Stimulated activated memory B cell treated with anti-CD40 and anti-IgM and Interleukin-4, amounts not matched to agents 10 μg/mL and 1 μg/mL and 100 μg/mL, for 72 hours (primary cell): ENCODE data around the gene NXPH1.

Experiments used
- ATAC-seq: fragments of 150-1000 bp; cut with Tn5 transposase; 2 replicates; pipeline ENCODE4 v1.10.0; 2021
- H3K27ac Mint-ChIP-seq: one replicate; pipeline ENCODE4 v1.8.0; 2022; ENCODE audit warnings: mild to moderate bottlenecking, mixed read lengths
- H3K27me3 Mint-ChIP-seq: one replicate; pipeline ENCODE4 v1.8.0; 2022; ENCODE audit warnings: mixed read lengths
- H3K36me3 Mint-ChIP-seq: one replicate; pipeline ENCODE4 v1.8.0; 2022; ENCODE audit warnings: mixed read lengths
- H3K4me1 Mint-ChIP-seq: one replicate; pipeline ENCODE4 v1.8.0; 2022; ENCODE audit warnings: mixed read lengths
- H3K4me3 Mint-ChIP-seq: one replicate; pipeline ENCODE4 v1.8.0; 2022; ENCODE audit warnings: mild to moderate bottlenecking, moderate library complexity, mixed read lengths
- H3K9me3 Mint-ChIP-seq: one replicate; pipeline ENCODE4 v1.8.0; 2022; ENCODE audit warnings: mixed read lengths

The NXPH1 gene

GRCh38 chr7:8514781-8515519 is 81.5 kb downstream of the NXPH1 start:
- no peaks in the 10 kb centered on the region for H3K27me3 Mint-ChIP-seq
- no peaks in the 10 kb centered on the region for H3K4me1 Mint-ChIP-seq
- no peak overlapping the region for H3K27ac Mint-ChIP-seq
- no peak for ATAC-seq
- H3K4me3 Mint-ChIP-seq: no peak overlapping the region
- H3K36me3 Mint-ChIP-seq: no peaks in the 10 kb centered on the region
- H3K9me3 Mint-ChIP-seq: no peaks in the 10 kb centered on the region

DNA sequence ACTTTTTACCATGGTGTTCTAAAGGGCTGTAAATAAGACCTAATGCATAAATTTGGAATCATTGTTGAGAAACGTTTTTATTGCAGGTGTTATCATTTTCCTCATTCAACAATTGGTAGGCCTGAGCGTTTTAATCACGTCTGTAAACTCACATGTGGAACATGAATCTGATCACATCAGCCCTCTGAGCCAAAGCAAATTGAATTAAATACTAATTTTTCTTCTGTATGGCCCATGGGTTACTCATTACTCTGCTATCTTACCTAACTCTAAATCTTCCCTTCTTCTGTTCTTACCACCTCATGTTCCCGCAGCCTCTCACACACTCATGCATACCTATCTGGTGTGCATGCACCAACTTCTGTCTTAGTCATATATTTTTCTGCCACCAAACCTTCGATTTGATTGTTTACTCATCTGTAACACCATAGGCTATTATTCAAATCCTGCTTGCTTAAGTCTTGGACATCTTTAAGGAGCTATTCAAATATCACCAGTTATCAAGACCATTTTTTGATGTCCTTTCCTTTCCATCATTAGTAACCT is 82.3 kb downstream of the NXPH1 start:
- no peak for ATAC-seq
- no peak overlapping the region for H3K27ac Mint-ChIP-seq
- H3K4me3 Mint-ChIP-seq: no peak overlapping the region
- no peaks in the 10 kb centered on the region for H3K27me3 Mint-ChIP-seq
- H3K9me3 Mint-ChIP-seq: no peaks in the 10 kb centered on the region
- no peaks in the 10 kb centered on the region for H3K4me1 Mint-ChIP-seq
- H3K36me3 Mint-ChIP-seq: no peaks in the 10 kb centered on the region

DNA sequence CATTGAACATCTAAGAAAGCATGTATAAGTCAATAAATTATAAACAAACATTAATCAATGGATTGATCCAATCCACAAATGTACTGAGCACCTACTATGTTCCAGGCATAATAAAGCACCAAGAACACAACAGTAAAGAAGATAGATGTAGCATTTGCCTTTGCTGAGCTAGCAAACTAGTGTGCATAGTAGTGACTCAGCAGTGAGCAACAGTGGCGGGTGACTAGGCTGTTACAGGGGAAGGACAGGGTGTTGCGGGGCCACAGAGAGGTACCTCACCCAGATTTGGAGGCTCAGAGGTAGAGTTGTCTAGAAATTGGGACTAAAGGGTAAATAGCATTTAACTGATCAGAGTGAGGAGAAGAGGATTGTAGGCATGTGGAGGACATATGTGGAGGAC is 83.6 kb downstream of the NXPH1 start:
- no peaks in the 10 kb centered on the region for H3K36me3 Mint-ChIP-seq
- no peaks in the 10 kb centered on the region for H3K9me3 Mint-ChIP-seq
- no peak overlapping the region for H3K27ac Mint-ChIP-seq
- peak; percentile 4 for ATAC-seq
- H3K4me3 Mint-ChIP-seq: no peak overlapping the region
- no peaks in the 10 kb centered on the region for H3K27me3 Mint-ChIP-seq
- H3K4me1 Mint-ChIP-seq: no peaks in the 10 kb centered on the region

DNA sequence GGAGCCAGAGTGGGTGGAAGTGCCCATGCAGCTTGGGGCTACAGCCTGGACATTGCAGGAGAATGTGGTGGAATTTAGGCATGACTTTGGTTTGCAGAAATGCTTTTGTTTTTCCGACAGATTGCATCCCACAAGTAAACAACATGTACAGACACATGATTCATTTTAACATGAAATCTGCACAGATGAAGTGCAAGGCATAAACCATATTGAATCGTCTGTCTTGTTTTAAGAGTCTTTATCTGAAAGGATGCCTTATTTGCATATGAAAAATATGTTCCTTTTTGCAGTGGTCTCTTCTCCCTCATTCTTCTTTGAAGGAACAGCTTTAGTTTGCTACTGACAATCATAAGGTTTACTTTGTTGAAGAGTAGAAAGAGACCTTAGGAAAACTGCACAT is 94.9 kb downstream of the NXPH1 start:
- no peak for ATAC-seq
- no peaks in the 10 kb centered on the region for H3K36me3 Mint-ChIP-seq
- peaks cover 10% of the 10 kb centered on the region for H3K27me3 Mint-ChIP-seq
- H3K9me3 Mint-ChIP-seq: peaks cover 8% of the 10 kb centered on the region
- H3K4me1 Mint-ChIP-seq: no peaks in the 10 kb centered on the region
- no peak overlapping the region for H3K4me3 Mint-ChIP-seq
- no peak overlapping the region for H3K27ac Mint-ChIP-seq

GRCh38 chr7:8531991-8532515 is 98.6 kb downstream of the NXPH1 start:
- peaks cover 10% of the 10 kb centered on the region for H3K27me3 Mint-ChIP-seq
- H3K27ac Mint-ChIP-seq: no peak overlapping the region
- peaks cover 7% of the 10 kb centered on the region for H3K4me1 Mint-ChIP-seq
- H3K9me3 Mint-ChIP-seq: no peaks in the 10 kb centered on the region
- H3K36me3 Mint-ChIP-seq: no peaks in the 10 kb centered on the region
- no peak overlapping the region for H3K4me3 Mint-ChIP-seq
- no peak for ATAC-seq

DNA sequence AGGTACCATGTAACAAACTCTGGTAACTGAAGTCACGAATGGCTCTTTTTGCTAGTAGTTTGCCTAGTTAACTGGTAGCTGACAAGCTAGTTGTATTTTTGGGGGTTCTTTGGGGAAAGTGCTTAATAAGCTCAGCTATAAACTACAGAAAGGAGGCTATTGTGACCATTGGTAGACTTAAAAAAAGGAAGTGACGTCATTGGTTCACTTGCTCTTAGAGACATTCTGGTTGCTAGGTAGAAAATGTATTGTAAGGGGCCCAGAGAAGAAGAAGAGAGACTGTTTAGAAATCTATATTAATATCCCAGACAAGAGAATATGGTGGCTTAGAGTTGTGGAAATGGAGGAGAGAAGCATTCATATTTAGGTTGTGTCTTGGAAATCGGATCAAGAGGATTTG is 103.0 kb downstream of the NXPH1 start:
- Mint-ChIP-seq H3K36me3 (no peaks in the 10 kb centered on the region), H3K4me3 (no peak overlapping the region), H3K4me1 (peaks cover 7% of the 10 kb centered on the region), H3K27ac (no peak overlapping the region), H3K27me3 (no peaks in the 10 kb centered on the region), H3K9me3 (no peaks in the 10 kb centered on the region)
- no peak for ATAC-seq

DNA sequence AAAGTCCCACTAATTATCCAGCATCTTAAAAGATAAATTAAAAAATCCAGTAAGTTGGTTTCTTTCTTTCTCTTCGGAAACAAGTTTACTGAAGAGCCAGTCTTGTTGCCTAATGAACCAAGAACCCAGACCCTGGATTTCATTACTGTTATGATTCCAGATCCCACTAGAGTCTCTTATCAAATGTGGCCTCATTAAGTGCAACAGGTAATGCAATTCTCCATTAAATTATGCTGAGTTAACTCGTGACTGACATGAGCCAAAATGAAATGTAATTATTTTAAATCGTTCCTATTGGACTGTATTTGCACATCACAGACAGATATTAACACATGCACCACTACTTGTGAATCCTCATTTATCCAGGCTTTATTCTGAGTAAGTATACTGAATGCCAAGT is 115.6 kb downstream of the NXPH1 start:
- H3K27me3 Mint-ChIP-seq: no peaks in the 10 kb centered on the region
- no peak overlapping the region for H3K27ac Mint-ChIP-seq
- no peak overlapping the region for H3K4me3 Mint-ChIP-seq
- ATAC-seq: no peak
- H3K36me3 Mint-ChIP-seq: no peaks in the 10 kb centered on the region
- H3K9me3 Mint-ChIP-seq: no peaks in the 10 kb centered on the region
- H3K4me1 Mint-ChIP-seq: no peaks in the 10 kb centered on the region

DNA sequence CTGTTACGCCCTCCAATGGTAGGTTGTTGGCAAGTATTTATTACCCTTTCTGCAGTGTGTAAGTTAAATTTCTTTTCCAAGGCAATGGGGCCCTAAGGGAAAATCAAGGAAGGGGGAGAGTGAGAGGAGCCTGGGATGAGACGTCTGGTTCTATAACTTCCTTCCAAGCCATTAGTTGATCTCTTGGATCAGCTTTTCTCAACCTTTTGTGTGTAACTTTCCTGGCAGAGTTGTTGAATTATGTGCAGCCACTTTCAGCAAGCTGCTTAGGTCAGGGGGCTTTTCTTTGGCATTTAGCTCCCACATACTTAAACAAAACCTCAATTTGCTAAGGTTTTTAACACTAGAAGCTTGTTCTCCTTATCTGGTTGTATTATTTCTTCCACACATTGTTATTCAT is 127.1 kb downstream of the NXPH1 start:
- Mint-ChIP-seq H3K4me3 (no peak overlapping the region), H3K27ac (no peak overlapping the region), H3K36me3 (no peaks in the 10 kb centered on the region), H3K4me1 (no peaks in the 10 kb centered on the region), H3K9me3 (no peaks in the 10 kb centered on the region), H3K27me3 (no peaks in the 10 kb centered on the region)
- ATAC-seq: no peak

DNA sequence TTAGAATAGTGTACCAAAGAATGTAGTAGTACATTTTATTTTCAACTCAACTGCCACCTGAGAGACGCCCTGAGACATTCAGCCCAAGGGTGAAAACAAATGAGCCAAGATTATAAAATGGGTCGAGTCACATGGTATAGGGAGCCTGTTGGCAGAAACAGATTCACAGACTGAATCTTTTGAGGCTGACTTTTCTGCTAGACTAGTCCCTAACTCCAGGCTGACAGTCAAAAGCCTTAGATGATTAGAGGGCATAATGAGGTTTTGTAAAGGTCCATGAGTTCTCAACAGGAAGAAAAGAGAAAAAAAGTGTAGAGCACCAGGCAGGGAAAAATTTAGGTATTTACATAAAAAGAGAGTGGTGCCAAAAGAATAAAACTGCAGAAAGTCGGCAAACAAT is 128.0 kb downstream of the NXPH1 start:
- no peak overlapping the region for H3K27ac Mint-ChIP-seq
- no peaks in the 10 kb centered on the region for H3K9me3 Mint-ChIP-seq

DNA sequence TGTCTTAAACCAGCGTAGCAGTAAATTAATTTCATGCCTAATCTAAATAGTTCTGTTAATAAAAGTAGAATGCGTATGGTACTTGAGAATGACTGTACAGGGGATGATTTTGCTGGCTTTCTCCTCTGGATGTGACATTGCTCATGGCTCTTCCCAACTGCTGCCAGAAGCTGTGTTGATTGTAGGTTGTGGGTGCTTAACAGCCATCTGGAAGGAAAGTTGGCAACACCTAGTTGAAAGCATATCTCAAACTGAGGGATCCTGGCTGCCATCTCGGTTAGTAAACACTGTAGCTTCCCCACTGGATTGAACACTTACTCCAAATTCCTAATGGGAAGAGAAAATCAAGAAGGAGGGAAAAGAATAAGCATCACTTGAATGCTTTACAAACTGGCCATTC is 130.9 kb downstream of the NXPH1 start:
- no peak overlapping the region for H3K27ac Mint-ChIP-seq
- no peak for ATAC-seq
- H3K4me1 Mint-ChIP-seq: no peaks in the 10 kb centered on the region
- H3K27me3 Mint-ChIP-seq: no peaks in the 10 kb centered on the region
- no peaks in the 10 kb centered on the region for H3K36me3 Mint-ChIP-seq
- no peaks in the 10 kb centered on the region for H3K9me3 Mint-ChIP-seq
- no peak overlapping the region for H3K4me3 Mint-ChIP-seq

More for the DNA sequence above, 128.0 kb downstream of the NXPH1 start:
- no peaks in the 10 kb centered on the region for H3K36me3 Mint-ChIP-seq
- H3K4me1 Mint-ChIP-seq: no peaks in the 10 kb centered on the region
- no peak overlapping the region for H3K4me3 Mint-ChIP-seq
- no peaks in the 10 kb centered on the region for H3K27me3 Mint-ChIP-seq
- ATAC-seq: no peak

DNA sequence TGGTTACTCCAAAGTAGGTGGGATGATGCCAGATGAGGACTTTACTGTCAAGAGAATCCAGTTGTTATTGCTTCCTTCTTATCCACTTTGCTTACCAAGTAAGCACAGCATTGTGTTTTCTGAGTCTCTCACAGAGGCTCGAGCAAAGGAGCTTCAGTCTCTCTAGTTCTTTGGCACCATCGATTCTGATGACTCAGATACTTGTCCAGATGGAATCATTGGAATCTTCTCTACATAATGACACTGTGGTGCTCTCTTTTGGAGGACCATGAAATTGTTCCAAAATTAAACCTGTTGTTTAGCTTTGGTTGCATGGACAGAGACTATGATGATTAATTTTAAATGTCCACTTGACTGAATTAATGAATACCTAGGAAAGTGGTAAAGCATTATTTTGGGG is 132.6 kb downstream of the NXPH1 start:
- no peak for ATAC-seq
- H3K36me3 Mint-ChIP-seq: no peaks in the 10 kb centered on the region
- no peak overlapping the region for H3K27ac Mint-ChIP-seq
- no peak overlapping the region for H3K4me3 Mint-ChIP-seq
- no peaks in the 10 kb centered on the region for H3K27me3 Mint-ChIP-seq
- H3K9me3 Mint-ChIP-seq: no peaks in the 10 kb centered on the region
- H3K4me1 Mint-ChIP-seq: no peaks in the 10 kb centered on the region

DNA sequence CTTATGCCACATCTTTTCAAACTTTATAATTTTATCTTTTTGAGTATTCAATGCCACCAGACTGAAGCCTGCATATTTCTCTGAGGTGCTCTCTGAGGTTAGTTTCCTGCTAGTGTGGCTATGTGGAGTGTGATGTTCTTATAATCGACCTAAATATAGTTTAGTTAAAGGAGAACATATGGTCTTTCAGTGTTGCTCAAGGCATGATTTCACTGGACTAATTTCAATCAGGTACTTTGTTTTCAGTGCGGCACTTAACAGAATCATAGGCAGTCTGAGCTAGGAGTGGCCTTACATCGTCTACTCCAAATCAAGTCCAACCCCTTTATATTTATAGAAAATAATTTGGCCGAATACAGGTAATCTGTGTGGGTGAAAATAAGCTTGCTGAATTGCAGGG is 134.2 kb downstream of the NXPH1 start:
- no peak overlapping the region for H3K27ac Mint-ChIP-seq
- no peak overlapping the region for H3K4me3 Mint-ChIP-seq
- no peaks in the 10 kb centered on the region for H3K27me3 Mint-ChIP-seq
- no peak for ATAC-seq
- H3K4me1 Mint-ChIP-seq: no peaks in the 10 kb centered on the region
- H3K36me3 Mint-ChIP-seq: no peaks in the 10 kb centered on the region
- H3K9me3 Mint-ChIP-seq: no peaks in the 10 kb centered on the region

DNA sequence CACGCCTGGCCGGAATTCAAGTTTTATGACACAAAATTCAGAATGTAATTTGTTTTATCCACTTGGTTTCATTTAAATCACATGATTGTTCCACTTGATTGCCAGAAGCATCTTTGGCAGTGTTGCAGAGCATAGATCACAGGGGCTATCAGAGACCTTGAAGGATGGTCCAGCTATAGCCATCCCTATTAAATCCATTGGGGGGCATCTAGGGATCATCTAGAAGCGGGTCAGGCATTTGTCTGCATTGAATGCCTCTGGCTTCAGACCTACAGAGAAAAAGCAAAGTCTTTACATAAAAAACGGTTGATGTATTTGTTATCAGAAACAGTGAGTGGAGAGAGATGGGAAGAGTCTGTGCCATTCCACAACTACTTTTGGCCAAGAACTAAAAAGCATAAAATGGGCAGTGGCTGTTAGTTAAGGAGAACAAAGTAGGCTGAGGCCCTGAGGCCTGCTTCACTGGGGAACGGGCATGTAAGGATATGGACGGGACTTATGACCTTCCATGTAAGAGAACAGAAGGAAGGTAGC is 146.3 kb downstream of the NXPH1 start:
- Mint-ChIP-seq H3K9me3 (no peaks in the 10 kb centered on the region), H3K4me1 (no peaks in the 10 kb centered on the region), H3K27me3 (no peaks in the 10 kb centered on the region), H3K36me3 (no peaks in the 10 kb centered on the region), H3K27ac (no peak overlapping the region), H3K4me3 (no peak overlapping the region)
- ATAC-seq: no peak

DNA sequence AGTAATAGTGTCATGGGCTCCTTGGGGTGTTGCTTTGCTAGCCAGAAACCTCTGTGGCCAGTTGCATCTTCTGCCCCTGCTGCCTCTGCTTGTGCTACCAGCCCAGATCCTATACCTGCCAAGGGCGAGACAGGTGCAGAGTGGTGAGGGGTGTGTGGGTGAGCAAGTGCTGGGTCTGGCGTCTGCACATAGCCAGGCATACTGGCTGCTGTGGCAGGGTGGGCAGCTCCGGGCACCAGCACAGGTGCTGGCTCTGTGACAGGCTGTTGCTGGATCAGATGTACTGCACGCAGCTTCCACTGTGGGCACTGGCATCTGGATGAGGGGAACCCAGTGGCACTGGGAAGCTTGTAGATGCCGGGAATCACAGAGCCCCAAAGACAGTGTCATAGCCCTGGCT is 148.4 kb downstream of the NXPH1 start:
- Mint-ChIP-seq H3K36me3 (no peaks in the 10 kb centered on the region), H3K4me3 (no peak overlapping the region), H3K27ac (no peak overlapping the region), H3K4me1 (no peaks in the 10 kb centered on the region), H3K27me3 (no peaks in the 10 kb centered on the region), H3K9me3 (no peaks in the 10 kb centered on the region)
- peak; percentile 47 for ATAC-seq

DNA sequence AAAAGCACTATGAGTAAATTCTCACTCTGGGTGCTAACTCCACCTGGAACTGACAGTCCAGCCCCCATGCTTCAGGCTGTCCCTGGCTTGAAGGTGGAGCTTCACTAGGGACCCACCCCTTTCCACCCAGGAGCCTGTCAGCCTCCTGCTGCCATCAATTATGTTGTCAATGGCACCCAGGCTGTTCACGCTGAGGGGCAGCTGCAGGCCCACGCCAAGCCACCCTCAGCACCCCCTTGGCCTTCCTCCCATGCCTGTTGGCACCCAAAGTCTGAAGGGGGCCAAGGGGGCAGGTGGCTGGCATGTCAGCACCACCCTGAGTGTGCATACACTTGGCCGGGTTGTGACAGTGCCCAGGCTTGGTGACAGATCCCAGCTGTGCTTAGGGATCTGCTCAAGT is 149.3 kb downstream of the NXPH1 start:
- Mint-ChIP-seq H3K27me3 (no peaks in the 10 kb centered on the region), H3K9me3 (peaks cover 2% of the 10 kb centered on the region), H3K36me3 (no peaks in the 10 kb centered on the region), H3K4me1 (no peaks in the 10 kb centered on the region), H3K27ac (no peak overlapping the region), H3K4me3 (no peak overlapping the region)
- peak; percentile 25 for ATAC-seq

DNA sequence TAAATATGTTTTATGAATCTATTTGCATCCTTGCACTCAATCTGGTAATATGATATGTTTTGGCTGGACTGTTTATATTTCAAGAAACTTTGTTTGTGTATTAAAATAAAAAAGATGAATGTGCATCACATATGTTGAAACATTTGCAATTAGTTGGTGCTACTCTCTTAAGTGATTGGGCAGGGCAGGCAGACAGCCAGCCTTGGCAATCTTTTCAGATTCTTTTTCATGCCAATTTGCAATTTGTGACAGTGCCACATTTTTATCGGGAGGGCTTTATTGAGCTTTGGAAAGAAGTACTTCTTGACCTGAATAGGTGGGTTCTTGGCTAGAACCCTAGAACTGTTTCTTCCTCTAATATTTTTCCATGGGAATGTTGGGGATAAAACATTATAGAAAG is 152.2 kb downstream of the NXPH1 start:
- Mint-ChIP-seq H3K27me3 (no peaks in the 10 kb centered on the region), H3K36me3 (no peaks in the 10 kb centered on the region), H3K9me3 (peaks cover 8% of the 10 kb centered on the region), H3K4me1 (no peaks in the 10 kb centered on the region), H3K4me3 (no peak overlapping the region), H3K27ac (no peak overlapping the region)
- no peak for ATAC-seq
